Breast epithelium (tissue), 3 donors: ENCODE results near the gene AMZ1.

Experiments used
- CTCF ChIP-seq, 3 donors: fragments of 450-650 bp; IDR thresholded peaks; one replicate each; pipeline ENCODE4 v1.5.1; 2016 to 2017; ENCODE audit warnings: antibody characterized with exemption in 3 of 3, mild to moderate bottlenecking in 3 of 3, moderate library complexity in 3 of 3
- POLR2A ChIP-seq: fragments of 450-650 bp; IDR thresholded peaks from one replicate; pipeline ENCODE4 v1.6.1; 2016; ENCODE audit warnings: antibody characterized with exemption, mild to moderate bottlenecking, moderate library complexity
- POLR2AphosphoS5 ChIP-seq, 3 donors: sonication (generic); formaldehyde crosslinking; IDR thresholded peaks; one replicate each; pipeline ENCODE4 v1.6.1; 2017; ENCODE audit warnings: antibody characterized with exemption in 3 of 3

- TF ChIP-seq POLR2A (no peak), POLR2AphosphoS5 (IDR thresholded peaks at IDR 0.05) (no peak), CTCF (IDR thresholded peaks at IDR 0.05) (no peak)
Measured at GRCh38 chr7:2754086-2754485, 66.1 kb downstream of the AMZ1 start.
